Measurements from ENCODE around the gene OSTM1.

OSTM1 gene

GRCh38 chr6:108074359-108075144 lies at the start of gene OSTM1:
OSTM1 (minus strand) TSS chr6:108074741; CDS start chr6:108074651, 90 bp downstream.
- peak; percentile 39 for DNase-seq (ENCODE audit: low read depth)

- DNase-seq (ENCODE audit: low read depth): no peak
These were observed 49.4 kb upstream of the OSTM1 start for GRCh38 chr6:108123946-108124345.

- no peak for DNase-seq (ENCODE audit: low read depth)
These were observed 49.0 kb upstream of the OSTM1 start for GRCh38 chr6:108123481-108123929.

GRCh38 chr6:108121612-108122011 lies 47.1 kb upstream of the OSTM1 start:
- DNase-seq (ENCODE audit: low read depth): no peak

GRCh38 chr6:108120311-108120710 lies 45.8 kb upstream of the OSTM1 start:
- DNase-seq (ENCODE audit: low read depth): no peak

GRCh38 chr6:108119769-108120141 lies 45.2 kb upstream of the OSTM1 start:
- no peak for DNase-seq (ENCODE audit: low read depth)

GRCh38 chr6:108118810-108119768 lies 44.5 kb upstream of the OSTM1 start:
- no peak for DNase-seq (ENCODE audit: low read depth)

- DNase-seq (ENCODE audit: low read depth): no peak
These were observed 43.8 kb upstream of the OSTM1 start for GRCh38 chr6:108118359-108118724.

- DNase-seq (ENCODE audit: low read depth): no peak
These were observed 43.2 kb upstream of the OSTM1 start for GRCh38 chr6:108117427-108118358.

GRCh38 chr6:108116546-108117426 lies 42.2 kb upstream of the OSTM1 start:
- no peak for DNase-seq (ENCODE audit: low read depth)

GRCh38 chr6:108115598-108116058 lies 41.1 kb upstream of the OSTM1 start:
- no peak for DNase-seq (ENCODE audit: low read depth)

- DNase-seq (ENCODE audit: low read depth): no peak
These were observed 40.5 kb upstream of the OSTM1 start for GRCh38 chr6:108114841-108115597.

- no peak for DNase-seq (ENCODE audit: low read depth)
These were observed 39.3 kb upstream of the OSTM1 start for GRCh38 chr6:108113557-108114519.

- no peak for DNase-seq (ENCODE audit: low read depth)
These were observed 33.8 kb upstream of the OSTM1 start for GRCh38 chr6:108108374-108108773.

- DNase-seq (ENCODE audit: low read depth): no peak
These were observed 32.6 kb upstream of the OSTM1 start for GRCh38 chr6:108107102-108107501.

GRCh38 chr6:108106694-108107093 lies 32.2 kb upstream of the OSTM1 start:
- DNase-seq (ENCODE audit: low read depth): no peak

- no peak for DNase-seq (ENCODE audit: low read depth)
These were observed 31.7 kb upstream of the OSTM1 start for GRCh38 chr6:108106261-108106660.

- DNase-seq (ENCODE audit: low read depth): no peak
These were observed 31.0 kb upstream of the OSTM1 start for GRCh38 chr6:108105571-108105970.

- DNase-seq (ENCODE audit: low read depth): no peak
These were observed 28.4 kb upstream of the OSTM1 start for GRCh38 chr6:108102965-108103364.
